DOHH2 (cell line): ENCODE measurements around the gene PAM.

Source experiments
- H3F3A ChIP-seq: fragments of 200-600 bp; sonication (generic), shearing (Covaris generic); 2 replicates; pipeline ENCODE4 v1.6.0; 2016; ENCODE audit warnings: antibody characterized with exemption, mild to moderate bottlenecking; ENCODE audit not compliant: control insufficient read depth, insufficient read depth
- H3K27ac ChIP-seq: fragments of 200-600 bp; sonication (generic); 2 replicates; pipeline ENCODE4 v1.5.1; 2014; ENCODE audit warnings: low read depth, mild to moderate bottlenecking, low read length, moderate library complexity
- H3K27me3 ChIP-seq: fragments of 200-600 bp; sonication (generic); 2 replicates; pipeline ENCODE4 v1.6.1; 2014; ENCODE audit warnings: mild to moderate bottlenecking, low read length, mixed read lengths; ENCODE audit not compliant: control insufficient read depth
- H3K36me3 ChIP-seq: fragments of 200-600 bp; sonication (generic); 2 replicates; pipeline ENCODE4 v1.6.1; 2014; ENCODE audit warnings: mild to moderate bottlenecking, low read length, moderate library complexity, mixed read lengths; ENCODE audit not compliant: control insufficient read depth
- H3K4me1 ChIP-seq: fragments of 200-600 bp; sonication (generic); 2 replicates; pipeline ENCODE4 v1.6.1; 2014; ENCODE audit warnings: mild to moderate bottlenecking, low read length, mixed read lengths; ENCODE audit not compliant: control insufficient read depth
- H3K4me2 ChIP-seq: fragments of 200-600 bp; sonication (generic); 2 replicates; pipeline ENCODE4 v1.6.0; 2014; ENCODE audit warnings: mild to moderate bottlenecking, low read length, moderate library complexity
- H3K4me3 ChIP-seq: fragments of 200-600 bp; sonication (generic); 2 replicates; pipeline ENCODE4 v1.5.1; 2014; ENCODE audit warnings: mild to moderate bottlenecking, low read length, mixed read lengths
- H3K79me2 ChIP-seq: fragments of 200-600 bp; sonication (generic); 2 replicates; pipeline ENCODE4 v1.6.1; 2014; ENCODE audit warnings: mild to moderate bottlenecking, low read length, mixed read lengths; ENCODE audit not compliant: control insufficient read depth
- H3K9me2 ChIP-seq: fragments of 200-600 bp; sonication (generic); replicated peaks from 2 replicates; pipeline ENCODE4 v1.6.1; 2014; ENCODE audit warnings: mild to moderate bottlenecking, low read length, mixed read lengths; ENCODE audit not compliant: control insufficient read depth
- H3K9me3 ChIP-seq: fragments of 200-600 bp; sonication (generic); 2 replicates; pipeline ENCODE4 v1.6.1; 2014; ENCODE audit warnings: antibody characterized with exemption, low read length, mixed read lengths; ENCODE audit not compliant: control insufficient read depth, insufficient read depth
- H4K20me1 ChIP-seq: fragments of 200-600 bp; sonication (generic); 2 replicates; pipeline ENCODE4 v1.6.0; 2014; ENCODE audit warnings: low read depth, mild to moderate bottlenecking, antibody characterized with exemption, low read length, moderate library complexity; ENCODE audit not compliant: control insufficient read depth, insufficient read depth
- CTCF ChIP-seq: fragments of 200-600 bp; sonication (generic); IDR thresholded peaks from one replicate; pipeline ENCODE4 v1.5.1; 2014; ENCODE audit warnings: antibody characterized with exemption, mild to moderate bottlenecking, low read depth, low read length; ENCODE audit not compliant: poor library complexity, severe bottlenecking
- EZH2phosphoT487 ChIP-seq: fragments of 200-600 bp; sonication (generic); IDR thresholded peaks from 2 replicates; pipeline ENCODE4 v1.6.1; 2017; ENCODE audit warnings: borderline replicate concordance, mild to moderate bottlenecking, antibody characterized with exemption, low read length, moderate library complexity, mixed read lengths

PAM gene

GRCh38 chr5:102858221-102858620 is 103.1 kb downstream of the PAM start:
- Histone ChIP-seq H3K4me2 (no peak overlapping the region), H3K4me1 (no peaks in the 10 kb centered on the region), H3K4me3 (no peak overlapping the region), H3K27ac (no peak overlapping the region), H3K9me2 (no peaks in the 10 kb centered on the region), H3K79me2 (no peaks in the 10 kb centered on the region), H3K36me3 (no peaks in the 10 kb centered on the region), H3K27me3 (no peaks in the 10 kb centered on the region), H4K20me1 (no peaks in the 10 kb centered on the region), H3F3A (no peaks in the 10 kb centered on the region), H3K9me3 (no peaks in the 10 kb centered on the region)
- no peak for TF ChIP-seq EZH2phosphoT487
- TF ChIP-seq CTCF: no peak

- Histone ChIP-seq H3K36me3 (no peaks in the 10 kb centered on the region), H3K27ac (no peak overlapping the region), H3F3A (no peaks in the 10 kb centered on the region), H3K27me3 (no peaks in the 10 kb centered on the region), H3K9me2 (no peaks in the 10 kb centered on the region), H3K9me3 (no peaks in the 10 kb centered on the region), H3K4me2 (no peak overlapping the region), H3K4me1 (no peaks in the 10 kb centered on the region), H4K20me1 (no peaks in the 10 kb centered on the region), H3K79me2 (no peaks in the 10 kb centered on the region), H3K4me3 (no peak overlapping the region)
- TF ChIP-seq EZH2phosphoT487 (no peak), CTCF (no peak)
Measured at GRCh38 chr5:102858808-102859207, 103.7 kb downstream of the PAM start.

GRCh38 chr5:102860035-102860434 is 104.9 kb downstream of the PAM start:
- TF ChIP-seq EZH2phosphoT487: no peak
- TF ChIP-seq CTCF: no peak

DNA sequence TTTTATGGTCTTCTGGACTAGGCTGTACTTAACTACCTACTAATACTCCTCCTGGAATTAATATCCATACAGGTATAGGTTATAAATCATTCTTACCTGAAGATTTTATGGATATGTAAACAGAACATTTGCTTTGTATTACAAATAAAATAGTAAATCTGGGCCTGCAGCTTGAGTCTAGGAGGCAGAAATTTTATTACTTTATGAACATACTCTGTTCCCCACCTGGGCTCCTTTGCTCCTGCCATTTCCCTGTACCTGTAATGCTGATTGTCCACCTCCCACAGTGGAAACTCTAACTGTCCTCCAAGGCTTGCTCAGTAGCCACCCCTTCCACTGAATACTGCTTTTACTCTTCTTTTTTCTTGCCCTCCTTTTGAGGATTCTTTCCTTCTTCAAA is 108.0 kb downstream of the PAM start:
- Histone ChIP-seq H3K4me1 (no peaks in the 10 kb centered on the region), H4K20me1 (no peaks in the 10 kb centered on the region), H3K9me2 (no peaks in the 10 kb centered on the region), H3K27me3 (no peaks in the 10 kb centered on the region), H3K4me3 (no peak overlapping the region), H3K4me2 (no peak overlapping the region), H3K79me2 (no peaks in the 10 kb centered on the region), H3K27ac (no peak overlapping the region), H3K36me3 (no peaks in the 10 kb centered on the region), H3F3A (no peaks in the 10 kb centered on the region), H3K9me3 (no peaks in the 10 kb centered on the region)
- TF ChIP-seq EZH2phosphoT487 (no peak), CTCF (no peak)

More at GRCh38 chr5:102860035-102860434, 104.9 kb downstream of the PAM start:
- Histone ChIP-seq H3K27me3 (no peaks in the 10 kb centered on the region), H3F3A (no peaks in the 10 kb centered on the region), H3K4me1 (no peaks in the 10 kb centered on the region), H3K79me2 (no peaks in the 10 kb centered on the region), H3K27ac (no peak overlapping the region), H3K4me2 (no peak overlapping the region), H3K4me3 (no peak overlapping the region), H3K36me3 (no peaks in the 10 kb centered on the region), H3K9me3 (no peaks in the 10 kb centered on the region), H3K9me2 (no peaks in the 10 kb centered on the region), H4K20me1 (no peaks in the 10 kb centered on the region)
